ENCODE results near the gene PADI1.

PADI1 gene

DNA sequence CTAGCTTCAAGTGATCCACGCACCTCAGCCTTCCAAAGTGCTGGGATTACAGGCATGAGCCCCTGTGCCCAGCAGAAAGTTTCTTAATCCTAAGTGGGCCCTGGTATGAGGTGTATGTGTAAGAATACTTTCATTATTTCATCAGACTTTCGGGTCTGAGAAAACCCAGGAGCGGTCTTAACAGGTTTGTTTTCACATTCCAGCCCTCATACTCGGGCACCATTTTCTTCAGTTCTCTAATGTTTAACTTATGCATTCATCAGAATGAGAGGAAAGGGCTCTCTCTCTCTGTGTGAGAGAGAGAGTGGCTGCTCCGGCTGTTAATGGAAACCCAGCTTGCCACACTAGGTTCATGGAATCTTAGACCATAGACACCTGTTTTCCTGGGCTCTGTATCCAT is 4.2 kb upstream of the PADI1 start:
- H3K4me2 ChIP-seq (ENCODE audit: low read length): no peak overlapping the region
- TF ChIP-seq EZH2phosphoT487 (IDR thresholded peaks at IDR 0.05; ENCODE audit: low read depth): no peak
- TF ChIP-seq, protein P1, sequence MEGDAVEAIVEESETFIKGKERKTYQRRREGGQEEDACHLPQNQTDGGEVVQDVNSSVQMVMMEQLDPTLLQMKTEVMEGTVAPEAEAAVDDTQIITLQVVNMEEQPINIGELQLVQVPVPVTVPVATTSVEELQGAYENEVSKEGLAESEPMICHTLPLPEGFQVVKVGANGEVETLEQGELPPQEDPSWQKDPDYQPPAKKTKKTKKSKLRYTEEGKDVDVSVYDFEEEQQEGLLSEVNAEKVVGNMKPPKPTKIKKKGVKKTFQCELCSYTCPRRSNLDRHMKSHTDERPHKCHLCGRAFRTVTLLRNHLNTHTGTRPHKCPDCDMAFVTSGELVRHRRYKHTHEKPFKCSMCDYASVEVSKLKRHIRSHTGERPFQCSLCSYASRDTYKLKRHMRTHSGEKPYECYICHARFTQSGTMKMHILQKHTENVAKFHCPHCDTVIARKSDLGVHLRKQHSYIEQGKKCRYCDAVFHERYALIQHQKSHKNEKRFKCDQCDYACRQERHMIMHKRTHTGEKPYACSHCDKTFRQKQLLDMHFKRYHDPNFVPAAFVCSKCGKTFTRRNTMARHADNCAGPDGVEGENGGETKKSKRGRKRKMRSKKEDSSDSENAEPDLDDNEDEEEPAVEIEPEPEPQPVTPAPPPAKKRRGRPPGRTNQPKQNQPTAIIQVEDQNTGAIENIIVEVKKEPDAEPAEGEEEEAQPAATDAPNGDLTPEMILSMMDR (IDR thresholded peaks at IDR 0.05; ENCODE audit: low read depth, low read length): no peak

DNA sequence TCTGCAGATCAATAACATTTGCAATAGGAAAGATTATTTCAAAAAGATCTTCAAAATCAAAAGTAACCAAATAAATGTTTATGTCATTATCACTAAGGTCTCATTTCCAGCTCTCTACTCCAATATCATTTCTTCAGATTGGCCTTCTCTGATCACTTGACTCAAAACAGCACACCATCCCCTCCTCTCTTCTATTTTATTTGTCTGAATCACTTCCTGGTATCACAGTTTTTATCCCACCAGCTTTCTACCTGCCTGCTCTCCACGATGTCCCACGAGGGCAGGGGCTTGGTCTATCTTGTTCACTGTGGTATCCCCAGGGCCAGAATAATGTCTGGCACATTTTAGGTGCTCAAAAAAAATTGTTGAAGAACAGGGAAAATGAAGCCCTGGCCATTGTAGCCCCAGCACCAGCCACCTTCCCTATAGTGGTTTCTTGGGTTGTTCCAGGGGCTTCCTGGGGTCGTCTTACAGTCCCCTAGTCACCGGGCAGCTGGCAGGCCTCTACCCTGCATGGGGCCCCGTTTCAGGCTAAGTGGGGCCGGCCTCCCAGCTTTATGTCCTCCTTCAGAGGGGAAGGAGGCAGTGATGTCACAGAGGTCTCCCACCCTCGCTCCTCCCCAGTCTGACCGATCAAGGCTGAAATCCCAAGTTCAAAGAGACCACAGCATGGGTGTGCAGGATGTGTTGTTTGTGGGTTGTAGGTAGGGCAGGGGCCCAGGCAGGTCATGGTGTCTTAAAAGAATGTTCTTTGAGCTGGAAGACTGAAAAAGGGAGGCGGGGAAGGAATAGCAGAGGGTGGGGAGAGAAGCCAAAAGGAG is 3.5 kb upstream of the PADI1 start:
- H3K79me2 ChIP-seq (ENCODE audit: low read length): no peaks in the 10 kb centered on the region
- no peak overlapping the region for H3K9ac ChIP-seq (ENCODE audit: low read length)
- H3K4me3 ChIP-seq (ENCODE audit: low read length): no peak overlapping the region
- no peaks in the 10 kb centered on the region for H3K36me3 ChIP-seq (replicated peaks; ENCODE audit: low read depth, low read length)
- H3K27ac ChIP-seq (ENCODE audit: low read length): no peak overlapping the region; the same call in 1 of the 2 replicates
- no peaks in the 10 kb centered on the region for H3K9me3 ChIP-seq (ENCODE audit: insufficient read depth, low read length)
- no peaks in the 10 kb centered on the region for H4K20me1 ChIP-seq (ENCODE audit: insufficient read depth, low read length)
- H3K4me2 ChIP-seq (ENCODE audit: low read length): no peak overlapping the region
- H3K27me3 ChIP-seq (ENCODE audit: low read depth, low read length): no peaks in the 10 kb centered on the region
- peak overlapping the region; percentile 54; the same call in 1 of the 2 replicates for H2AFZ ChIP-seq (ENCODE audit: low read depth, low read length)
- H3K4me1 ChIP-seq (ENCODE audit: low read length): peaks cover 10% of the 10 kb centered on the region
- TF ChIP-seq EZH2phosphoT487 (IDR thresholded peaks at IDR 0.05; ENCODE audit: low read depth): no peak
- TF ChIP-seq, protein P1 (IDR thresholded peaks at IDR 0.05; ENCODE audit: low read depth, low read length): no peak

More for the DNA sequence above, 4.2 kb upstream of the PADI1 start:
- Histone ChIP-seq H4K20me1 (ENCODE audit: insufficient read depth, low read length) (no peaks in the 10 kb centered on the region), H3K4me1 (ENCODE audit: low read length) (peaks cover 10% of the 10 kb centered on the region), H3K27me3 (ENCODE audit: low read depth, low read length) (no peaks in the 10 kb centered on the region), H3K27ac (ENCODE audit: low read length) (no peak overlapping the region; the same call in 1 of the 2 replicates), H3K79me2 (ENCODE audit: low read length) (no peaks in the 10 kb centered on the region), H3K4me3 (ENCODE audit: low read length) (no peak overlapping the region), H2AFZ (ENCODE audit: low read depth, low read length) (peak overlapping the region; percentile 54; the same call in 1 of the 2 replicates), H3K9ac (ENCODE audit: low read length) (no peak overlapping the region), H3K36me3 (replicated peaks; ENCODE audit: low read depth, low read length) (no peaks in the 10 kb centered on the region), H3K9me3 (ENCODE audit: insufficient read depth, low read length) (no peaks in the 10 kb centered on the region)

DNA sequence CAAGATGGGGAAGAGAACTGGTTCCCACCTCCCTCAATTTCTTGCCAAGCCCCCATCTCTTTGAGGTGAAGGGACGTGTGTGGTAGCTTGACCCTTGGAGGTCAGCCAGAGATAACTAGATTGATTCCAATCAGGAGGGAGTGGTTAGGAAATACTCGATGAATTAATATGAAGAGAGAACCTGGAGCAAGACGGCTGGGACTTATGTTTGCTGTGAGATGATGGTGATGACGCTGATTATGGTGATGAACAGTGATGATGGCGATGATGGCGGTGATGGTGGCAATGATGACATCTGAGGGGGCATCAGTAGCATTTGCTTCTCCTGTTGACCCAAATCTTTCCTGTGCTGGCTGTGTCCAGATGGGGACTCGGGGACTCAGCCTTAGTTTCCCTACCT is 724 bp downstream of the PADI1 start:
- no peak overlapping the region for H2AFZ ChIP-seq (ENCODE audit: low read depth, low read length)
- no peaks in the 10 kb centered on the region for H3K36me3 ChIP-seq (replicated peaks; ENCODE audit: low read depth, low read length)
- no peak for TF ChIP-seq EZH2phosphoT487 (IDR thresholded peaks at IDR 0.05; ENCODE audit: low read depth)
- TF ChIP-seq, protein P1 (IDR thresholded peaks at IDR 0.05; ENCODE audit: low read depth, low read length): no peak
- no peaks in the 10 kb centered on the region for H3K79me2 ChIP-seq (ENCODE audit: low read length)
- H3K9me3 ChIP-seq (ENCODE audit: insufficient read depth, low read length): no peaks in the 10 kb centered on the region
- no peak overlapping the region for H3K4me3 ChIP-seq (ENCODE audit: low read length)
- H3K4me1 ChIP-seq (ENCODE audit: low read length): peaks cover 30% of the 10 kb centered on the region
- H3K9ac ChIP-seq (ENCODE audit: low read length): no peak overlapping the region
- no peak overlapping the region for H3K4me2 ChIP-seq (ENCODE audit: low read length)
- no peak overlapping the region for H3K27ac ChIP-seq (ENCODE audit: low read length)
- H3K27me3 ChIP-seq (ENCODE audit: low read depth, low read length): no peaks in the 10 kb centered on the region
- no peaks in the 10 kb centered on the region for H4K20me1 ChIP-seq (ENCODE audit: insufficient read depth, low read length)

DNA sequence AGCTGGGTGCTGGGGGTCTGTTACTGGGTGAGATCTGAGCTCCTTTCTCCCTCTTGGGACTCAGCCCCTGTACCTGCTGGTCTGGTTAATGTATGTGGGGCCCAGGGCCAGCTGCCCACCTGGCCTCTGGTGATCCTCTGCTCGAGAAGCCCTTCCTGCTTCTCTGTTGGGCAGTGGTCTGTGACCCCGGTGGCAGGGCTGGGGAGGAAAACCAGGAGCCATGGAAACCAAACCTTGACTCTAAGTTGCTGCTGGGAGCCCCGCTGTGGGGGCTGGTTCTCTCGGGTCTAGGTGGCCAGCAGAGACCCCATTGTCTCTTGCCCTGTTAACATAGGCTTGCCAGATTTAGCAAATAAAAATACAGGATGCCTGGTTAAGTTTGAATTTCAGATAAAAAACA is 1.3 kb downstream of the PADI1 start:
- no peaks in the 10 kb centered on the region for H3K27me3 ChIP-seq (ENCODE audit: low read depth, low read length)
- H3K27ac ChIP-seq (ENCODE audit: low read length): no peak overlapping the region

More for the DNA sequence above, 1.3 kb downstream of the PADI1 start:
- Histone ChIP-seq H3K4me2 (ENCODE audit: low read length) (no peak overlapping the region), H3K9ac (ENCODE audit: low read length) (no peak overlapping the region), H3K4me1 (ENCODE audit: low read length) (peaks cover 24% of the 10 kb centered on the region), H3K79me2 (ENCODE audit: low read length) (no peaks in the 10 kb centered on the region), H2AFZ (ENCODE audit: low read depth, low read length) (no peak overlapping the region), H3K36me3 (replicated peaks; ENCODE audit: low read depth, low read length) (no peaks in the 10 kb centered on the region), H4K20me1 (ENCODE audit: insufficient read depth, low read length) (no peaks in the 10 kb centered on the region), H3K4me3 (ENCODE audit: low read length) (no peak overlapping the region), H3K9me3 (ENCODE audit: insufficient read depth, low read length) (no peaks in the 10 kb centered on the region)
- TF ChIP-seq, protein P1 (IDR thresholded peaks at IDR 0.05; ENCODE audit: low read depth, low read length): no peak
- TF ChIP-seq EZH2phosphoT487 (IDR thresholded peaks at IDR 0.05; ENCODE audit: low read depth): no peak
